Stimulated activated CD4-positive, alpha-beta T cell treated with anti-CD3 and anti-CD28 coated beads, Interleukin-1b, Interleukin-23, amount 100 ng/mL, for 24 hours (primary cell): ENCODE measurements around the gene MED20.
"Not testable (repeated sequence)": the region's sequence is repeated elsewhere in the genome, so short reads cannot be mapped to it uniquely, and the experiment has no call there.

Source experiments
- DNase-seq, 4 experiments: peaks; one replicate each; pipeline ENCODE4 v3.0.0-alpha.2; 2020; ENCODE audit warnings: low read depth in 4 of 4, low spot score in 1 of 4

MED20 gene, protein sequence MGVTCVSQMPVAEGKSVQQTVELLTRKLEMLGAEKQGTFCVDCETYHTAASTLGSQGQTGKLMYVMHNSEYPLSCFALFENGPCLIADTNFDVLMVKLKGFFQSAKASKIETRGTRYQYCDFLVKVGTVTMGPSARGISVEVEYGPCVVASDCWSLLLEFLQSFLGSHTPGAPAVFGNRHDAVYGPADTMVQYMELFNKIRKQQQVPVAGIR

GRCh38 chr6:41920921-41921711 is at the start of gene MED20, which contains the start of gene BYSL:
Gene MED20 (minus strand): TSS chr6:41921139. CDS start chr6:41921018, 121 bp downstream.
Gene BYSL (plus strand): TSS chr6:41921499. CDS start chr6:41921563, 64 bp downstream.
- peak; percentile 92 to 97 (median 92) for DNase-seq

- DNase-seq = peak in 3 of 4 experiments; percentile 38 to 58 (median 52)
Measured at GRCh38 chr6:41970436-41970846, 49.5 kb upstream of the MED20 start.

GRCh38 chr6:41967312-41968287 is 46.7 kb upstream of the MED20 start:
- DNase-seq = no peak

DNA sequence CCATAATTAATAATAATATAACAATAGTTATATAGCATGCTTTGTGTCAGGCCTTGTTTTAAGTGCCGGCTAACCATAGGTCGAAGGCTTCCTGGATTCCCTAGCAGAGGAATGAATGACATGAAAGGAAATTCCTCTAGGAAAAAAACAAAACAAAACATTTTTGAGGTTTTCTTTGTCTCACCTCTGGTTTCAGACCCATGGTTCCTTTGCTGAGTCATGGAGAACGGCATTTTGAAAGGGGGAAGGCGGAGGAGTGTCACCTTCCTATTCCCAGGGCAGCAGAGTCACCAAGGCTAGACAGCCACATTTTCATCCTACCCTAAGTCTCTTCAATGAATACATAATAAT is 46.0 kb upstream of the MED20 start:
- no peak for DNase-seq

GRCh38 chr6:41966214-41966920 is 45.4 kb upstream of the MED20 start:
- DNase-seq = no peak

DNA sequence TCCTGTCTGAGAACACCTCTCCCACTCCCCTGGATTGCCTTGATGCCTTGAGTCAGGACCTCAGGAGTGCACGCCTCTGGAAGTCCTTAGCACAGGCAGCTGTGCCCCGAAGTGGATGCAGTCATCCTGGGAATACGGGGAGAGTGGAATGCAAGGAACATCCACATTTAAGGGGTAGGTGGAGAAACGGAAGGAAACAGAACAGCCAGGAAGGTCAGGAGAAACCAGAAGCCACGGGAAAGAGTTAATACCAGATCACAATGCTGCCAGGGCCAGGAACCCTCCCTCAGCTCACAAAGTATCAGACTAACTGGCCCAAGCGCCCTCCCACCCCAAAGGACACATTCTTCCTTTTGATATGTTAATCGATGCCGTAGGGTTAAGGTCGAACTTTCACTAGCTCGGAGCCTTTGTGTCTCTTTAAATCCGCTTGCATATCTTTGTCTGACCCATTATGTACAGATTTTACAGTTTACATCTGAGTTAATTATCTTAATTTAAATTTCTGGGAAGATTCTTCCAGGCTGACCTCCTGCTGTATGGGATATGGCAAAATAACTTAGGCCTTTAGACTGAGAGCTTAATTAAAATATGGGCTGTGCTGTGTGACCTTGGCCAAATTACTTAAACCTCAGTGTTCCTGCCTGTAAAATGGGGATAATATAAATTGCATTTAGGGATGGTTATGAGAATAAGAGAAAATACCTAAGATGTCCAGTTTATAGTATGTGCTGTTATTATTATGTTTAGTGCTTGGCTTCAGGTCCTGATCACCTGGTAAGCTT is 44.7 kb upstream of the MED20 start:
- no peak for DNase-seq

GRCh38 chr6:41964201-41964887 is 43.4 kb upstream of the MED20 start:
- DNase-seq = no peak

DNA sequence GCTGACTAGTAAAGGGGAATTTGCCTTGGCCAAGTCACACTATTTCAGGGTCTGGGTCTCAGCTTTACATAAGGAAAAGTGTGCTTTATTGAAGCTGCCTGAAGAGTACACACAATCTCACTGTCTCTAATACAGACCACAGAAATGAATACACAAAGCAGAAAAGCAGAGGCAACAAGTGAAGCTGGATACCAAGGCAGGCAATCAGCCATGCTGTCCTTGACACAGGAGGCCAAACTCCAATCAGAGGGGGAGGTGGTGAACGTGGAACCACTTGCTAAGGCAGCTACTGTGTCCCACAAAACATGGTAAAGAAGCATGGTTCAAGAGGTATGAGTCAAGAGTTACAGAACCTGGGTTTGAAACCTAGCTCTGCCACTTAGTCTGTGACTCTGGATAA is 42.4 kb upstream of the MED20 start:
- no peak for DNase-seq

GRCh38 chr6:41960028-41960427 is 39.1 kb upstream of the MED20 start:
- DNase-seq = no peak

DNA sequence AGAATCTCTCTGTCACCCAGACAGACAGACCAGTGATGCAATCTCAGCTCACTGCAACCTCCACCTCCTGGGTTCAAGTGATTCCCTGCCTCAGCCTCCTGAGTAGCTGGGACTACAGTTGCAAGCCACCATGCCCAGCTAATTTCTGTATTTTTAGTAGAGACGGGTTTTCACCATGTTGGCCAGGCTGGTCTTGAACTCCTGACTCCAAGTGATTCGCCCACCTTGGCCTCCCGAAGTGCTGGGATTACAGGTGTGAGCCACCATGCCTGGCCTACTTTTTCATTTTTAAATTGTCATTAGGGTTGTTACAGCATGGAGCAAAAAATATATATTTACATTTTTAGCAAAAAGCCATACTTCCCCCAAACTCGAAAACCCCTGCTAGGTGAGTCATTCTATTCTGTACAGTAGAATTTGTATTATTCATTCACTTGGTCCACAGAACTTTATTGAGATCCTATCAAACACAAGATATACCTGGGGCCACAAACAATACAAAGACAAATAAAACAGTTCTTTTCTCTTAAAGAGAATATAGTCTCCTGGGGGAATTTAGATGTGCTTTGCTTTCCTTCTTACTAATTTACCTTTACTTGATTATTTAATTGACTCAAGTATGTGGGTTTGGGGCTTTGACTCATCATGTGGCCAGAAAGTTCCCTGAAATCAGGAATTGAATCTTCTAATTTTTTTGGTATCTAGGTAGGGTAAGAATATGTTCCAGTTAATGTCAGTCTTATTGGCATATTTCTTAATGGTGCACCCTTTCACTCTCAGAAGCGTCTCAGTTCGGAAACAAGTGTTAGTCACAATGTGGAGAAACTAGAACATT is 37.3 kb upstream of the MED20 start:
- no peak for DNase-seq

DNA sequence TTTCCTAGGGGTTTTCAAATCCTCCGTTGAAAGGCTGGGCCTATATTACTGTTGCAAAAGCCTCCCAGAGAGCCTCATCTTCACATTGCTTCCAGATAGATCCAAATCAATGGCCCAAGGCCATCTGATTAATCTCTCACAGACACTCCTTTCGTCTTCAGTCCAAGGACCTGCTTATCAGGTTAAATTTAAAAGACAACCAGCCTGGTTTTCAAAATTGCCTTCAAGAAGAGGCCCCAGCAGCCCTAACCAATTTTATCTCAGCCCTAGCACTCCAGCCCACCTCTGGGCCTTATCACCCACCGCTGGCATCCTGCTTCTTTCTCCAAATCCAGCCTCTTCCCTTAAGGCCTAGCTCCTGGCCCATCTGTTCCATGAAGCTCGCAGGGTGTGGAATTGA is 36.2 kb upstream of the MED20 start:
- no peak for DNase-seq

GRCh38 chr6:41955412-41955811 is 34.5 kb upstream of the MED20 start:
- DNase-seq = no peak

DNA sequence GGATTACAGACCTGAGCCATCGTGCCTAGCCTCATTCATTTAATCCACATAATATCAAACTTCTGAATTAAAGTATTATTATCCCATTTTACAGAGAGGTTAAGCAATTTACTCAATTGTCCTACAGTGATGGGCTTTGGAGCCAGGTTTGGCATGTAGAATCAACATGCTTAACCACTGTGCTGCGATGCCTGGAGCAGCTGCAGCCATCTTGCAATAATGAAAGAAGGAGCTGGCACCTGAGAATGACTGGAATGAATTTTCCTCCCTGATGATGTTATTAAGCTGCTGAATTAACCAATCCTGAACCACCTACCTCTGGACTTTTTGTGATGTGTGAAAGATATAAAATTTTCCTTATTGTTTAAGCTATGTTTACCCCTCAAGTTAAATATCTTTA is 33.7 kb upstream of the MED20 start:
- no peak for DNase-seq

DNA sequence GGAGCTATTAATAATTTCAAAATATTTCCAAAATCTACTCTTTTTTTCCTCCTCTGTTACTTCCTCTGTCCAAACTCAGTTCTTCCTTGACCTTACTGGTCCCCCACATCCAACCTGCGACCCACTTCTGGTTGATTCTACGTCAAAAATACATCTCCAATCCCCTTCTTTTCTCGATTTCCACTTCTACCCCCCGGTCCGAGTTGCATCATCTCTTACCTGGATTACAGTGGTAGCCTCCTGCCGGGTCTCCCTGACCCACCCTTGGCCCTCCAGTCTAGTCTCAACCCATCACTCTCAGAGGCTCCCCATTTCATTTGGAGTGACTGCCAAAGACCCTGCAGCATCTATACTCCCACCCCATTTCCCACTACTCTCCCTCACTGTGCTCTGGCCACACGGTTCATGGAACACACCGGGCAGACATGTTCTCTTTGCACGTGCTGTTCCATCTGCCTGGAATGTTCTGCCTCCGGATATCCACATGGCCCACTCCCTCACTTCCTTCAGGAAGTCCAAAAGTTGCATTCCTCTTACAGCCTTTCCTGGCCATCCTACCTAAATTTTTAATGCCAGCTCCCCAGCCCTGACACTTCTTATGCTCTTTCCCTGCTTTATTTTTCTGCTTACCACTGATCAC is 26.8 kb upstream of the MED20 start:
- DNase-seq = no peak

GRCh38 chr6:41943456-41943855 is 22.5 kb upstream of the MED20 start:
- no peak for DNase-seq

GRCh38 chr6:41942882-41943281 is 21.9 kb upstream of the MED20 start:
- DNase-seq = not testable (repeated sequence)

DNA sequence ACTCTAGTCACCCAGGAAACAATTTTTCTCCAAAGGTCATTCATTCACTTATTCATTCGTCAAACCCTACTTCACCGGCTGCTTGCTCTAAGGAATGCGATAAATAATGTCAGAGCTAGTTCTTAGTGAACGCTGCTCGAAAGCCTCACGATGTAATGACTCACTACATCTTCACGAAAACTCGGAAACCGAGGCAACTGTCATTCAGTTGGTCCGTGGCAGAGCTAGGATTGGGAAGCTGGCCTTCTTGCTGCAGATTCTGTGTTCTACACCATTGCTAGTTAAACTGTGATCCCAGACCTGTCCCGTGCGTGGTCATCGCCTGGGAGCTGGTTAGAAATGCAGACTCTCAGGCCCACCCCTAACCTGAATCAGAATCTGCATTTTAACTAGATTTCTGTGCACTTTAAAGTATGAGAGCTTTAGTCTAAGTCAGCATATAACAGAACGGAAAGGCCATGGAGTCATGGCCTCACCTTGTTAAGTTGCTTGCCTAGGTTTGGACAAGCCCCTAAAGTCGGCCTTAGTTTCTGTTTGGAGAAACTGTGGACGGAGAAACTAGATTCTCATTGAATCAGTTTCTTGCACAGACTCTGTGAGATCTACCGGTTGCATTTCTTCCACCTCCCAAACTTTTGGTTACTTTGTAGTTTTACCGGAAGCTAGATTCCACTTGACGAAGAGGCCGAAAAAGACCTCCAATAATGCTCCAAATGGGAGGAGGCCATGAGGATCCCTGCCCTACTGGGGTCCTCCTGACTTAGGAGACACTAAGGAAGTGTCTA is 21.3 kb upstream of the MED20 start:
- DNase-seq = no peak
